Endodermal cell (in vitro differentiated cells): ENCODE results near the gene ZBTB17. TPM values are rescaled to one million over a fixed set of nuclear protein-coding genes. Genes with fewer than 3 reads are reported as not detected.
"Not testable (repeated sequence)": the region's sequence is repeated elsewhere in the genome, so short reads cannot be mapped to it uniquely, and the experiment has no call there.

Source experiments
- DNase-seq: peaks from one replicate; pipeline ENCODE4 v3.0.0-alpha.2; 2017
- H3K27ac ChIP-seq: 2 replicates; pipeline ENCODE4 v1.5.1; 2013; ENCODE audit warnings: mild to moderate bottlenecking, low read depth, low read length, moderate library complexity
- H3K27me3 ChIP-seq: 2 replicates; pipeline ENCODE4 v1.6.1; 2013; ENCODE audit warnings: mild to moderate bottlenecking, low read length, moderate library complexity; ENCODE audit not compliant: insufficient read depth, control insufficient read depth, poor library complexity, severe bottlenecking
- H3K36me3 ChIP-seq: 2 replicates; pipeline ENCODE4 v1.7.0; 2013; ENCODE audit warnings: mild to moderate bottlenecking, low read length, moderate library complexity; ENCODE audit not compliant: control insufficient read depth, insufficient read depth
- H3K4me1 ChIP-seq: one replicate; pipeline ENCODE4 v1.7.0; 2013; ENCODE audit warnings: low read length; ENCODE audit not compliant: control insufficient read depth, insufficient read depth
- H3K4me3 ChIP-seq: 2 replicates; pipeline ENCODE4 v1.5.1; 2013; ENCODE audit warnings: mild to moderate bottlenecking, low read length, moderate library complexity
- H3K9ac ChIP-seq: 2 replicates; pipeline ENCODE4 v1.6.1; 2013; ENCODE audit warnings: mild to moderate bottlenecking, low read length, moderate library complexity; ENCODE audit not compliant: poor library complexity, severe bottlenecking; ENCODE audit errors: extremely low read depth
- H3K9me3 ChIP-seq: 2 replicates; pipeline ENCODE4 v1.6.1; 2013; ENCODE audit warnings: mild to moderate bottlenecking, low read length, moderate library complexity; ENCODE audit not compliant: control insufficient read depth
- H3K27ac Mint-ChIP-seq: 2 replicates; pipeline ENCODE4 v1.8.0; 2020; ENCODE audit warnings: mixed read lengths
- H3K27me3 Mint-ChIP-seq: 2 replicates; pipeline ENCODE4 v1.8.0; 2021; ENCODE audit warnings: mild to moderate bottlenecking, mixed read lengths; ENCODE audit not compliant: insufficient read depth
- H3K36me3 Mint-ChIP-seq: 2 replicates; pipeline ENCODE4 v1.8.0; 2020; ENCODE audit warnings: low read depth, mixed read lengths
- H3K4me1 Mint-ChIP-seq: 2 replicates; pipeline ENCODE4 v1.8.0; 2020; ENCODE audit warnings: mixed read lengths
- H3K4me3 Mint-ChIP-seq: 2 replicates; pipeline ENCODE4 v1.8.0; 2020; ENCODE audit warnings: mild to moderate bottlenecking, moderate library complexity, mixed read lengths
- H3K9me3 Mint-ChIP-seq: 2 replicates; pipeline ENCODE4 v1.8.0; 2020; ENCODE audit warnings: mild to moderate bottlenecking, mixed read lengths
- WGBS, 2 experiments: methylation state at CpG; one replicate each; pipeline versions ENCODE4 v1.1.5 to v1.1.7; 2013; ENCODE audit warnings: missing lambda C conversion rate in 2 of 2, mixed read lengths in 1 of 2; ENCODE audit not compliant: insufficient coverage in 1 of 2, insufficient read length in 1 of 2; 5-methylcytosine and 5-hydroxymethylcytosine counted together
- total RNA-seq, 2 donors: library from RNA; stranded (reverse); fragmentation: NEBNext Ultra II Directional in 1 of 2; extraction: Animal tissue kit (Norgen Biotek cat#: 25700) in 1 of 2; gene quantifications; 2 replicates in 1 of 2; 3 replicates in 1 of 2; pipeline ENCODE4 v1.2.1, GENCODE V29; 2021
- TF ChIP-seq, protein P1 (sequence below): fragments of 200-600 bp; sonication (generic); conservative IDR thresholded peaks from 2 replicates; pipeline ENCODE4 v1.5.0; 2021; ENCODE audit warnings: antibody characterized with exemption, mild to moderate bottlenecking

The ZBTB17 gene
- total RNA-seq, 2 donors from 2014 or later = 28.0 to 31.7 TPM

DNA sequence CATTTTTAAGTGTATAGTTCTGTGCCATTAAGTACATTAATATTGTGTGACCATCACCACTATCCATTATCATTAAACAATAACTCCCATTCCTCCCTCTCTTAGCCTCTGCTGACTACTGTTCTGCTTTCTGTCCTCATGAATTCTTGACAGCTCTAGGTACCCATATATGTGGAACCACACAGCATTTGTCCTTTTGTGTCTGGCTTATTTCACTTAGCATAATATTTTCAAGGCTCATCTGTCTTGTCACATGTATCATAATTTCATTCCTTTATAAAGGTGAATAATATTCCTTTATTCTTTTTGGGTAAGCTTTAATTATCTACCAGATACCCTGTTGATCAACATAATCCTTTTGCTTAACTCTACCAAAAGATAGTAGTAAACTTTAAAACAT, 80.7 kb downstream of the ZBTB17 start:
- Histone ChIP-seq H3K36me3 (peaks cover 23% of the 10 kb centered on the region), H3K9ac (no peak overlapping the region), H3K4me1 (no peaks in the 10 kb centered on the region), H3K9me3 (no peaks in the 10 kb centered on the region), H3K27me3 (no peaks in the 10 kb centered on the region), H3K27ac (no peak overlapping the region), H3K4me3 (no peak overlapping the region)
- H3K27me3 Mint-ChIP-seq = no peaks in the 10 kb centered on the region
- DNase-seq = no peak
- H3K4me1 Mint-ChIP-seq = peaks cover 7% of the 10 kb centered on the region
- H3K4me3 Mint-ChIP-seq = no peak overlapping the region
- H3K36me3 Mint-ChIP-seq = peaks cover 32% of the 10 kb centered on the region
- H3K27ac Mint-ChIP-seq = no peak overlapping the region
- H3K9me3 Mint-ChIP-seq = no peaks in the 10 kb centered on the region
- TF ChIP-seq, protein P1, sequence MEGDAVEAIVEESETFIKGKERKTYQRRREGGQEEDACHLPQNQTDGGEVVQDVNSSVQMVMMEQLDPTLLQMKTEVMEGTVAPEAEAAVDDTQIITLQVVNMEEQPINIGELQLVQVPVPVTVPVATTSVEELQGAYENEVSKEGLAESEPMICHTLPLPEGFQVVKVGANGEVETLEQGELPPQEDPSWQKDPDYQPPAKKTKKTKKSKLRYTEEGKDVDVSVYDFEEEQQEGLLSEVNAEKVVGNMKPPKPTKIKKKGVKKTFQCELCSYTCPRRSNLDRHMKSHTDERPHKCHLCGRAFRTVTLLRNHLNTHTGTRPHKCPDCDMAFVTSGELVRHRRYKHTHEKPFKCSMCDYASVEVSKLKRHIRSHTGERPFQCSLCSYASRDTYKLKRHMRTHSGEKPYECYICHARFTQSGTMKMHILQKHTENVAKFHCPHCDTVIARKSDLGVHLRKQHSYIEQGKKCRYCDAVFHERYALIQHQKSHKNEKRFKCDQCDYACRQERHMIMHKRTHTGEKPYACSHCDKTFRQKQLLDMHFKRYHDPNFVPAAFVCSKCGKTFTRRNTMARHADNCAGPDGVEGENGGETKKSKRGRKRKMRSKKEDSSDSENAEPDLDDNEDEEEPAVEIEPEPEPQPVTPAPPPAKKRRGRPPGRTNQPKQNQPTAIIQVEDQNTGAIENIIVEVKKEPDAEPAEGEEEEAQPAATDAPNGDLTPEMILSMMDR = no peak

DNA sequence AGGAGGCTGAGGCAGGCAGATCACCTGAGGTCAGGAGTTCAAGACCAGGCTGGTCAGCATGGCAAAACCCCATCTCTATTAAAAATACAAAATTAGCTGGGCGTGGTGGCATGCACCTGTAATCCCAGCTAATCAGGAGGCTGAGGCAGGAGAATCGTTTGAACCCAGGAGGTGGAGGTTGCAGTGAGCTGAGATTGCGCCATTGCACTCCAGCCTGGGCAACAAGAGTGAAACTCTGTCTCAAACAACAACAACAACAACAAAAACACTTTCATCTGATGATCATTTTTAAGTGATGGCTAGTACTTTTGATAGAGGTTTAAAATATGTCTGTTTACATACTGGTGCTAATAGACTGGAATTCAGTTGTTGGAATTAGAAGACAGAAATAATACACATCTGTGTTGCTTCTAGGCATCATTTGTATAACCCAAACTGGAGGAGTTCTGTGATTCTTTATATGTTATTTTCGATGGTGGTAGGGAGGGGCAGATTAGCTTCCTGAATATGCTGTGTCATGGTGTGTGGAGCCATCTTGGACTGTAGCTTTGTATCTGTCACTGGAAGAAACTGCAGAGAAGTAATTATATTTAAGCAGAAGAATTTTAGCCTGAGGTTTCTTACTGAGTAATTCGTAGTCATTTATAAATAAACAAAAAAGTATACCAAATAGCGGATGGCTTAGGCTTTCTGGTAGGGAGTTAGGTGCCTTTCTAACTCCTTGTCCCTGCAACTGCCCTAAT, 82.9 kb downstream of the ZBTB17 start:
- H3K27ac ChIP-seq, DNase-seq, H3K4me1 ChIP-seq, H3K4me3 ChIP-seq, H3K27me3 ChIP-seq, H3K27me3 Mint-ChIP-seq, H3K4me3 Mint-ChIP-seq, H3K4me1 Mint-ChIP-seq, H3K9me3 ChIP-seq, H3K9me3 Mint-ChIP-seq, H3K9ac ChIP-seq: not testable (repeated sequence)
- WGBS, 2 experiments = 96 to 100% methylated on average over 1 to 6 of the region's 6 CpGs
- H3K36me3 ChIP-seq = peaks cover 25% of the 10 kb centered on the region
- Mint-ChIP-seq H3K27ac (peak overlapping the region; percentile 40), H3K36me3 (peaks cover 36% of the 10 kb centered on the region)

Other genes with a start within 250 kb of the ZBTB17 start
- gene SLC25A34, start 239.8 kb downstream of the ZBTB17 start, total RNA-seq = 1 to 10 TPM; 1.8 to 3.5 TPM
- gene TMEM82, start 233.6 kb downstream of the ZBTB17 start, total RNA-seq = 1 to 10 TPM in 1 of 2 donors, under 1 TPM in 1; 0.46 to 3.2 TPM
- gene FBLIM1, start 217.3 kb downstream of the ZBTB17 start, total RNA-seq = 10 to 100 TPM; 58.4 to 60.6 TPM
- 1 to 10 TPM; 1.6 to 3.7 TPM for gene UQCRHL, start 168.5 kb downstream of the ZBTB17 start, total RNA-seq
- gene SPEN, start 128.4 kb downstream of the ZBTB17 start, total RNA-seq = 10 to 100 TPM; 61.5 to 71.9 TPM
- 1 to 10 TPM in 1 of 2 donors, under 1 TPM in 1; 0.97 to 1.3 TPM for gene SRARP, start 28.1 kb upstream of the ZBTB17 start, total RNA-seq
- gene HSPB7, start 41.9 kb upstream of the ZBTB17 start, total RNA-seq = under 1 TPM in 1 of 2 donors, not detected in 1; 0.15 TPM
- 1 to 10 TPM; 3.2 to 3.5 TPM for gene CLCNKA, start 45.9 kb upstream of the ZBTB17 start, total RNA-seq
- gene CLCNKB, start 67.7 kb upstream of the ZBTB17 start, total RNA-seq = 1 to 10 TPM; 3.6 to 3.7 TPM
- 1 to 10 TPM in 1 of 2 donors, under 1 TPM in 1; 0.66 to 2.5 TPM for gene FAM131C, start 97.5 kb upstream of the ZBTB17 start, total RNA-seq
- 10 to 100 TPM; 56.5 to 64.3 TPM for gene EPHA2, start 180.0 kb upstream of the ZBTB17 start, total RNA-seq
- 10 to 100 TPM; 14.8 to 17.5 TPM for gene ARHGEF19, start 236.6 kb upstream of the ZBTB17 start, total RNA-seq